ENCODE data around the gene TMA7.
A peak's percentile ranks its signal among the peaks of the same experiment; 100 is the strongest.

TMA7 gene

DNA sequence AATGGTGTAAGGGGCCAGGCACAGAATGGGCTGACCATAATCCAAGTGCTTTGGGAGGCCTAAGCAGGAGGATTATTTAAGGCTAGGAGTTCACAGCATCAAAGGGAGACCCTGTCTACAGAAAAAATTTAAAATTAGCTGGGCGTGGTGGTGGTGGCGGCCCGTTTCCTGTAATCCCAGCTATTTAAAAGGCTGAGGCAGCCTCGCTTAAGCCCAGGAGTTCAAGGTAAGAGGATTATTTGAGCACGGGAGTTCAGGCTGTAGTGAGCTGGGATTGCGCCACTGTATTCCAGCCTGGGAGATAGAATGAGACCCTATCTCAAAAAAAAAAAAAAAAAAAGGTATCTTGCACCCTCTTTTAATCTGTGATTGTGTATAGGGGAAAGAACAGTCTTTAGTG is 1.9 kb downstream of the TMA7 start:
- no peak for TF ChIP-seq CTCF (IDR thresholded peaks at IDR 0.05; ENCODE audit: borderline replicate concordance, insufficient read depth, low read depth, low read length)
- no peak overlapping the region for H3K4me3 ChIP-seq (ENCODE audit: low read depth, low read length)

DNA sequence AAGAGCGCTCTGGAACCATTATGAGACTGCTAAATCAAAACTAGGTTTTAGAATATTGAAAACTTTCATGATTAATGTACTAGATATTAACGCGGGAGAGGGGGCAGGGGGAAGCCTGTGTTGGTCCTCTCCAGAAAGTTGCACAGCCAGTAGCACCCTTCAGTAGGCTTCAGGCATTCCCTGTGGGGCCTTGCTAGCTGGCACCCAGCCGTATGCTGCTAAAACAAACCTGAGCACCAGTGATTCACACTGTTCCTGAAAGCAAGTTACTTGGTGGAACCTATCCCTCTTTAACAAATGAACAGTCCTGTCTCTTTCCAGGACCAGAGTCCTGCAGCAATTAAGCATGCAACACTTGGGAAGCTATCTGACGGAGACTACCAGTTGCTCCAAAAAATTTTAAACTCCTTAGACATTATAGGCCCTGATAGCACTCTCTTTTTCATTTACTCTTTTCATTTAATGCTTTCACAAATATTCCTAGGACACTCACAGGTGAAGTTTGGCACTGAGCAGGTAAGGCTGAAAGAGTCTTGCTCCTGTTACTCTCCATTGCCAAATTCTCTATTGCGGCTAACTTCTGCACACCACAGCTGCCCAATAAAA is 5.3 kb downstream of the TMA7 start:
- no peak for TF ChIP-seq CTCF (IDR thresholded peaks at IDR 0.05; ENCODE audit: borderline replicate concordance, insufficient read depth, low read depth, low read length)
- peak overlapping the region; percentile 91 for H3K4me3 ChIP-seq (ENCODE audit: low read depth, low read length)

DNA sequence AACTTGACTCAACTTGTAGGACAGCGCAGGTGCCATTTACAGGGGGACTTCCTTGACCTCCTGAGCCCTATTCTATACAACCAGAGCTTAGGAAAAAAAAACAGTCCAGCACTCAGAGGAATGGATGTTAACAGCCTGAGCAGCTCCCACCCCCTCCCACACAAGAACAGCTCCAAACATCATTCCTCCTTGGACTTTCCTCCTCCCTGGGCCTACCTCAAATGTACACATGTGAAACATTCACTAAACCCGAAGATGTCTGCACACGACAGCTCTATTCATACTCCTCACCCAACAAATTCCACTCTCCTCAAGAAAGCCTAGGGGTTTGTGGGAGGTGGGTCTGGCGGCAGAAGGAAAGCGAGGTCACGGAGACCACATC is 6.0 kb downstream of the TMA7 start:
- no peak for TF ChIP-seq CTCF (IDR thresholded peaks at IDR 0.05; ENCODE audit: borderline replicate concordance, insufficient read depth, low read depth, low read length)
- peak overlapping the region; percentile 91 for H3K4me3 ChIP-seq (ENCODE audit: low read depth, low read length)

- peak within 1 kb of the TSS; percentile 91 for H3K4me3 ChIP-seq (ENCODE audit: low read depth, low read length)
- TF ChIP-seq CTCF (IDR thresholded peaks at IDR 0.05; ENCODE audit: borderline replicate concordance, insufficient read depth, low read depth, low read length) = no peak
Observed at GRCh38 chr3:48446425-48447193, 6.6 kb downstream of the TMA7 start, which contains the start of gene ATRIP. Gene ATRIP, plus strand, starts transcription at chr3:48446737. Its CDS starts 109 bp downstream, at chr3:48446846.

- TF ChIP-seq CTCF (IDR thresholded peaks at IDR 0.05; ENCODE audit: borderline replicate concordance, insufficient read depth, low read depth, low read length) = no peak
- no peak overlapping the region for H3K4me3 ChIP-seq (ENCODE audit: low read depth, low read length)
Observed at GRCh38 chr3:48451270-48451669, 11.2 kb downstream of the TMA7 start.

GRCh38 chr3:48456456-48456855 is 16.4 kb downstream of the TMA7 start:
- TF ChIP-seq CTCF (IDR thresholded peaks at IDR 0.05; ENCODE audit: borderline replicate concordance, insufficient read depth, low read depth, low read length) = no peak
- H3K4me3 ChIP-seq (ENCODE audit: low read depth, low read length) = no peak overlapping the region

GRCh38 chr3:48459331-48459730 is 19.3 kb downstream of the TMA7 start:
- TF ChIP-seq CTCF (IDR thresholded peaks at IDR 0.05; ENCODE audit: borderline replicate concordance, insufficient read depth, low read depth, low read length) = no peak
- no peak overlapping the region for H3K4me3 ChIP-seq (ENCODE audit: low read depth, low read length)

Data from GM12875 (cell line).